Panc1 (cell line): ENCODE results near the gene PDE6B. TPM values are rescaled to one million over a fixed set of nuclear protein-coding genes. Genes with fewer than 3 reads are reported as not detected.

Source experiments
- ATAC-seq: fragments of 200-7000 bp; cut with Tn5 transposase; 2 replicates; pipeline ENCODE4 v1.9.1; 2020; ENCODE audit warnings: mild to moderate bottlenecking, moderate library complexity
- BruUV-seq: library from RNA; stranded (reverse); fragments of 400-500 nt; replicated peaks from 2 replicates; lab custom pipeline; 2021; lab: Mats Ljungman, UMichigan
- CTCF ChIA-PET: fragments of 300-600 bp; sonication (Branson Sonifier 250); formaldehyde crosslinking; loops from one replicate; lab custom pipeline; 2022; ENCODE audit warnings: antibody characterized with exemption; lab: Charles Lee
- POLR2A ChIA-PET: fragments of 300-600 bp; sonication (Branson Sonifier 250); formaldehyde crosslinking; loops from one replicate; lab custom pipeline; 2022; ENCODE audit warnings: antibody characterized with exemption; lab: Charles Lee
- DNase-seq: peaks from one replicate; pipeline ENCODE4 v3.0.0-alpha.2; 2010; ENCODE audit warnings: low read depth, low spot score
- H3K27ac ChIP-seq: 2 replicates; pipeline ENCODE4 v1.5.1; 2011; ENCODE audit warnings: mild to moderate bottlenecking, low read length, inconsistent platforms
- H3K27me3 ChIP-seq: fragments of 200-500 bp; sonication (Bioruptor generic); 2 replicates; pipeline ENCODE4 v1.6.0; 2014; ENCODE audit warnings: low read length, inconsistent platforms; ENCODE audit not compliant: control insufficient read depth, insufficient read depth
- H3K36me3 ChIP-seq: fragments of 200-500 bp; sonication (Bioruptor generic); 2 replicates; pipeline ENCODE4 v1.5.1; 2014; ENCODE audit warnings: inconsistent platforms, mild to moderate bottlenecking, low read length, moderate library complexity; ENCODE audit not compliant: control insufficient read depth, insufficient read depth
- H3K4me1 ChIP-seq: 2 replicates; pipeline ENCODE4 v1.5.1; 2011; ENCODE audit warnings: inconsistent platforms, mild to moderate bottlenecking, low read length, moderate library complexity; ENCODE audit not compliant: control insufficient read depth, insufficient read depth
- H3K4me3 ChIP-seq, 2 experiments: 2 replicates each; pipeline ENCODE4 v1.5.1; 2011 to 2012; ENCODE audit warnings: low read depth in 2 of 2, low read length in 2 of 2, mild to moderate bottlenecking in 2 of 2, inconsistent platforms in 1 of 2, moderate library complexity in 1 of 2
- H3K9me3 ChIP-seq: fragments of 200-500 bp; sonication (Bioruptor generic); 2 replicates; pipeline ENCODE4 v1.5.1; 2014; ENCODE audit warnings: low read depth, mild to moderate bottlenecking, inconsistent platforms, low read length, moderate library complexity; ENCODE audit not compliant: control insufficient read depth, insufficient read depth
- POLR2AphosphoS5 ChIP-seq: IDR thresholded peaks from 2 replicates; pipeline ENCODE4 v1.6.1; 2012; ENCODE audit warnings: mild to moderate bottlenecking, low read depth, low read length, moderate library complexity
- SIN3A ChIP-seq: IDR thresholded peaks from 2 replicates; pipeline ENCODE4 v1.6.1; 2012; ENCODE audit warnings: low read depth, mild to moderate bottlenecking, low read length, moderate library complexity, borderline replicate concordance; ENCODE audit not compliant: insufficient read depth
- TCF7L2 ChIP-seq: IDR thresholded peaks from 2 replicates; pipeline ENCODE4 v1.6.1; 2011; ENCODE audit warnings: mild to moderate bottlenecking, low read depth, low read length, inconsistent platforms
- in situ Hi-C: cut with HindIII; loops from 2 replicates; pipeline ENCODE4 v1.10.0; 2016; ENCODE audit warnings: low sequenced_read_pairs, low pct_unique_long_range_greater_than_20kb
- intact Hi-C: fragments of 100-400 bp; cut with micrococcal nuclease; formaldehyde crosslinking; loops from one replicate; pipeline ENCODE4 v1.10.0; 2022; ENCODE audit not compliant: unreplicated experiment
- total RNA-seq: library from RNA; stranded (reverse); gene quantifications from one replicate; pipeline ENCODE4 v1.2.1, GENCODE V29; 2021; ENCODE audit not compliant: unreplicated experiment
- TF ChIP-seq, protein P1 (sequence below): fragments of 450-650 bp; IDR thresholded peaks from 2 replicates; pipeline ENCODE4 v1.5.1; 2017; ENCODE audit warnings: mild to moderate bottlenecking
- TF ChIP-seq, protein P2 (sequence below), 2 experiments: IDR thresholded peaks; 2 replicates each; pipeline ENCODE4 v1.6.1; 2011 to 2012; ENCODE audit warnings: low read depth in 2 of 2, control low read depth in 1 of 2, low read length in 1 of 2, mild to moderate bottlenecking in 1 of 2, moderate library complexity in 1 of 2; ENCODE audit not compliant: insufficient read depth in 1 of 2

The PDE6B gene
- total RNA-seq, 1 experiment from 2014 or later, result 6.5 TPM

DNA sequence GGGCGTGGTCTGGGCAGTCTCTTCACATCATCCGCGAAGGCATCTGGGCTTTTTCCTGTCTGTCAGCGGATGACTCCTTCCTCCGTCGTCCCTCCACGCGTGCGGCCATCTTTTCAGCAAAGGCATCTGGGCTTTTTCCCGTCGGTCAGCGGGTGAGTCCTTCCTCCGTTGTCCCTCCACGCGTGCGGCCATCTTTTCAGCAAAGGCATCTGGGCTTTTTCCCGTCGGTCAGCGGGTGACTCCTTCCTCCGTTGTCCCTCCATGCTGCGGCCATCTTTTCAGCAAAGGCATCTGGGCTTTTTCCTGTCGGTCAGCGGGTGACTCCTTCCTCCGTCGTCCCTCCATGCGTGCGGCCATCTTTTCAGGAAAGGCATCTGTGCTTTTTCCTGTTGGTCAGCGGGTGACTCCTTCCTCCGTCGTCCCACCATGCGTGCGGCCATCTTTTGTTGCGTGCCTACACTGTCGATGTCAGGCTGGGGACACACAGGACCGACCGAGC lies 37.0 kb upstream of the PDE6B start:
- Histone ChIP-seq H3K9me3 (no peaks in the 10 kb centered on the region), H3K36me3 (no peaks in the 10 kb centered on the region), H3K4me3 (no peak overlapping the region), H3K27ac (no peak overlapping the region), H3K27me3 (no peaks in the 10 kb centered on the region), H3K4me1 (no peaks in the 10 kb centered on the region)
- intact Hi-C loops (no loop called here), in situ Hi-C loops (no loop called here)
- TF ChIP-seq POLR2AphosphoS5 (no peak), TCF7L2 (no peak), SIN3A (no peak)
- TF ChIP-seq, protein P1, sequence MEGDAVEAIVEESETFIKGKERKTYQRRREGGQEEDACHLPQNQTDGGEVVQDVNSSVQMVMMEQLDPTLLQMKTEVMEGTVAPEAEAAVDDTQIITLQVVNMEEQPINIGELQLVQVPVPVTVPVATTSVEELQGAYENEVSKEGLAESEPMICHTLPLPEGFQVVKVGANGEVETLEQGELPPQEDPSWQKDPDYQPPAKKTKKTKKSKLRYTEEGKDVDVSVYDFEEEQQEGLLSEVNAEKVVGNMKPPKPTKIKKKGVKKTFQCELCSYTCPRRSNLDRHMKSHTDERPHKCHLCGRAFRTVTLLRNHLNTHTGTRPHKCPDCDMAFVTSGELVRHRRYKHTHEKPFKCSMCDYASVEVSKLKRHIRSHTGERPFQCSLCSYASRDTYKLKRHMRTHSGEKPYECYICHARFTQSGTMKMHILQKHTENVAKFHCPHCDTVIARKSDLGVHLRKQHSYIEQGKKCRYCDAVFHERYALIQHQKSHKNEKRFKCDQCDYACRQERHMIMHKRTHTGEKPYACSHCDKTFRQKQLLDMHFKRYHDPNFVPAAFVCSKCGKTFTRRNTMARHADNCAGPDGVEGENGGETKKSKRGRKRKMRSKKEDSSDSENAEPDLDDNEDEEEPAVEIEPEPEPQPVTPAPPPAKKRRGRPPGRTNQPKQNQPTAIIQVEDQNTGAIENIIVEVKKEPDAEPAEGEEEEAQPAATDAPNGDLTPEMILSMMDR, result no peak
- TF ChIP-seq, protein P2, sequence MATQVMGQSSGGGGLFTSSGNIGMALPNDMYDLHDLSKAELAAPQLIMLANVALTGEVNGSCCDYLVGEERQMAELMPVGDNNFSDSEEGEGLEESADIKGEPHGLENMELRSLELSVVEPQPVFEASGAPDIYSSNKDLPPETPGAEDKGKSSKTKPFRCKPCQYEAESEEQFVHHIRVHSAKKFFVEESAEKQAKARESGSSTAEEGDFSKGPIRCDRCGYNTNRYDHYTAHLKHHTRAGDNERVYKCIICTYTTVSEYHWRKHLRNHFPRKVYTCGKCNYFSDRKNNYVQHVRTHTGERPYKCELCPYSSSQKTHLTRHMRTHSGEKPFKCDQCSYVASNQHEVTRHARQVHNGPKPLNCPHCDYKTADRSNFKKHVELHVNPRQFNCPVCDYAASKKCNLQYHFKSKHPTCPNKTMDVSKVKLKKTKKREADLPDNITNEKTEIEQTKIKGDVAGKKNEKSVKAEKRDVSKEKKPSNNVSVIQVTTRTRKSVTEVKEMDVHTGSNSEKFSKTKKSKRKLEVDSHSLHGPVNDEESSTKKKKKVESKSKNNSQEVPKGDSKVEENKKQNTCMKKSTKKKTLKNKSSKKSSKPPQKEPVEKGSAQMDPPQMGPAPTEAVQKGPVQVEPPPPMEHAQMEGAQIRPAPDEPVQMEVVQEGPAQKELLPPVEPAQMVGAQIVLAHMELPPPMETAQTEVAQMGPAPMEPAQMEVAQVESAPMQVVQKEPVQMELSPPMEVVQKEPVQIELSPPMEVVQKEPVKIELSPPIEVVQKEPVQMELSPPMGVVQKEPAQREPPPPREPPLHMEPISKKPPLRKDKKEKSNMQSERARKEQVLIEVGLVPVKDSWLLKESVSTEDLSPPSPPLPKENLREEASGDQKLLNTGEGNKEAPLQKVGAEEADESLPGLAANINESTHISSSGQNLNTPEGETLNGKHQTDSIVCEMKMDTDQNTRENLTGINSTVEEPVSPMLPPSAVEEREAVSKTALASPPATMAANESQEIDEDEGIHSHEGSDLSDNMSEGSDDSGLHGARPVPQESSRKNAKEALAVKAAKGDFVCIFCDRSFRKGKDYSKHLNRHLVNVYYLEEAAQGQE (IDR thresholded peaks at IDR 0.05; ENCODE audit: insufficient read depth in 1 of 2, low read depth in 2 of 2, low read length in 1 of 2), result no peak
- ATAC-seq (no peak), DNase-seq (no peak)
- POLR2A ChIA-PET, result no interaction called here
- BruUV-seq, result no TSS peak
- CTCF ChIA-PET, result no interaction called here

DNA sequence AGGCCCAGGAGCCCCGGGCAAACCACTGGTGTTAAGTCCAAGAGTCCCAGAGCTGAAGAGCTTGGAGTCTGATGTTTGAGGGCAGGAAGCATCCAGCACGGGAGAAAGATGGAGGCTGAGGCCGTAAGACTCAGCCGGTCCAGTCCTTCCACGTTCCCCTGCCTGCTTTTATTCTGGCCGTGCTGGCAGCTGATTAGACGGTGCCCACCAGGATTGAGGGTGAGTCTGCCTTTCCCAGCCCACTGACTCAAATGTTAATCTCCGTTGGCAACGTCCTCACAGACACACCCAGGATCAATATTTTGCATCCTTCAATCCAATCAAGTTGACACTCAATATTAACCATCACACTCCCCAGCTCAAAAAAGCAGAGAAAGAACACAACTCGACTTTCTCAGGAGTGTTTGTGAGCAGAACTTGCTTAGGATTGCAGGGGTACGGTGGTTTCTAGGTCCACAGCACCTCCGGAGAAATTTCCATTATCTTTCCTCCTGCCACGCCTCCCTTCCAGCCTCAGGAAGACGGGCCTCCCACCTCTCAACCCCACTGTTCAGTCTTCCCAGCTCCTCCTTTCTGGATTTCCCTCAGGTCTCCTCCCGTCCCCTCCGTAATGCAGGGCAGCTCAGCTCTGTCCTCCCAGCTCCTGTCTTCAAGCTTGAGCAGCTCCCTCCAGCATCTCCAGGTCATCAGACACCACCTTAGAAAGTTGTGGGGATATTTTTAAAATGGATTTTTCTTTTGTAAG lies 36.0 kb upstream of the PDE6B start:
- ATAC-seq (no peak), DNase-seq (no peak)
- TF ChIP-seq, protein P1, result no peak
- no peak for TF ChIP-seq SIN3A
- TF ChIP-seq POLR2AphosphoS5, result no peak
- TF ChIP-seq, protein P2 (IDR thresholded peaks at IDR 0.05; ENCODE audit: insufficient read depth in 1 of 2, low read depth in 2 of 2, low read length in 1 of 2), result no peak
- TF ChIP-seq TCF7L2, result no peak
- Histone ChIP-seq H3K27me3 (no peaks in the 10 kb centered on the region), H3K9me3 (no peaks in the 10 kb centered on the region), H3K27ac (no peak overlapping the region), H3K4me1 (no peaks in the 10 kb centered on the region), H3K36me3 (no peaks in the 10 kb centered on the region), H3K4me3 (no peak overlapping the region)
- in situ Hi-C loops (no loop called here), intact Hi-C loops (no loop called here)
- BruUV-seq, result no TSS peak
- CTCF ChIA-PET, result no interaction called here
- POLR2A ChIA-PET, result no interaction called here
